HG03060 (cell line): Measurements from ENCODE around the gene IBTK.
"Not testable (repeated sequence)": the region's sequence is repeated elsewhere in the genome, so short reads cannot be mapped to it uniquely, and the experiment has no call there.

Experiments
- ATAC-seq: cut with Tn5 transposase; IDR thresholded peaks from one replicate; pipeline ENCODE4 v1.9.1; 2021; ENCODE audit warnings: low read depth, moderate number of reproducible peaks; ENCODE audit not compliant: unreplicated experiment

Gene IBTK

GRCh38 chr6:82247505-82248272, at the start of gene IBTK:
Gene IBTK (minus strand): TSS chr6:82247744. CDS start chr6:82240486, 7,258 bp downstream.
- peak; percentile 77 for ATAC-seq

GRCh38 chr6:82283771-82284410, 36.3 kb upstream of the IBTK start:
- no peak for ATAC-seq

GRCh38 chr6:82281550-82281949, 34.0 kb upstream of the IBTK start:
- not testable (repeated sequence) for ATAC-seq

GRCh38 chr6:82277686-82278085, 30.1 kb upstream of the IBTK start:
- ATAC-seq = no peak

GRCh38 chr6:82275686-82276085, 28.1 kb upstream of the IBTK start:
- no peak for ATAC-seq

- no peak for ATAC-seq
Observed at GRCh38 chr6:82273295-82273694, 25.8 kb upstream of the IBTK start.

GRCh38 chr6:82270881-82271635, 23.5 kb upstream of the IBTK start:
- ATAC-seq = peak; percentile 64

GRCh38 chr6:82268301-82268846, 20.8 kb upstream of the IBTK start:
- ATAC-seq = no peak

- ATAC-seq = no peak
Observed at GRCh38 chr6:82264824-82265223, 17.3 kb upstream of the IBTK start.

- ATAC-seq = no peak
Observed at GRCh38 chr6:82264321-82264720, 16.8 kb upstream of the IBTK start.

GRCh38 chr6:82263916-82264315, 16.4 kb upstream of the IBTK start:
- ATAC-seq = no peak

- no peak for ATAC-seq
Observed at GRCh38 chr6:82260997-82261732, 13.6 kb upstream of the IBTK start.

GRCh38 chr6:82259389-82259788, 11.8 kb upstream of the IBTK start:
- ATAC-seq = no peak

GRCh38 chr6:82257088-82257774, 9.7 kb upstream of the IBTK start:
- ATAC-seq = no peak

GRCh38 chr6:82254722-82255121, 7.2 kb upstream of the IBTK start:
- not testable (repeated sequence) for ATAC-seq

- no peak for ATAC-seq
Observed at GRCh38 chr6:82251942-82252341, 4.4 kb upstream of the IBTK start.

- ATAC-seq = no peak
Observed at GRCh38 chr6:82249381-82250253, 2.1 kb upstream of the IBTK start.

- ATAC-seq = peak; percentile 41
Observed at GRCh38 chr6:82248273-82248735, 760 bp upstream of the IBTK start.
